ENCODE results near the gene TRIO.

- TF ChIP-seq POLR2A (IDR thresholded peaks at IDR 0.05): peak; percentile 11
- TF ChIP-seq EP300 (IDR thresholded peaks at IDR 0.05; ENCODE audit: low read depth): no peak
- TF ChIP-seq CTCF (IDR thresholded peaks at IDR 0.05): no peak
Observed at GRCh38 chr5:14440582-14441431, 297.7 kb downstream of the TRIO start.

Measured in transverse colon (tissue), 3 donors.